HG03442 (cell line): ENCODE results near the gene PDCD10.

ENCODE experiments used
- ATAC-seq: cut with Tn5 transposase; IDR thresholded peaks from one replicate; pipeline ENCODE4 v1.9.1; 2021; ENCODE audit warnings: mild to moderate bottlenecking, moderate library complexity; ENCODE audit not compliant: unreplicated experiment

PDCD10 gene

GRCh38 chr3:167684388-167684993, 50.2 kb downstream of the PDCD10 start:
- ATAC-seq = peak; percentile 87

- ATAC-seq = no peak
Measured at GRCh38 chr3:167679526-167679925, 55.2 kb downstream of the PDCD10 start.

- no peak for ATAC-seq
Measured at GRCh38 chr3:167675848-167676247, 58.8 kb downstream of the PDCD10 start.

GRCh38 chr3:167673221-167673620, 61.5 kb downstream of the PDCD10 start:
- ATAC-seq = no peak

GRCh38 chr3:167671878-167672427, 62.7 kb downstream of the PDCD10 start:
- ATAC-seq = no peak

GRCh38 chr3:167669699-167670098, 65.0 kb downstream of the PDCD10 start:
- no peak for ATAC-seq

GRCh38 chr3:167668651-167669050, 66.0 kb downstream of the PDCD10 start:
- no peak for ATAC-seq

- ATAC-seq = no peak
Measured at GRCh38 chr3:167666563-167666962, 68.1 kb downstream of the PDCD10 start.

GRCh38 chr3:167662919-167663400, 71.7 kb downstream of the PDCD10 start:
- ATAC-seq = no peak

- no peak for ATAC-seq
Measured at GRCh38 chr3:167657684-167658225, 76.9 kb downstream of the PDCD10 start.

GRCh38 chr3:167656821-167657220, 77.9 kb downstream of the PDCD10 start:
- ATAC-seq = no peak

GRCh38 chr3:167653760-167654159, 80.9 kb downstream of the PDCD10 start, which contains the start of gene WDR49:
Gene WDR49 (minus strand): TSS chr3:167653942. CDS start chr3:167653425, 517 bp downstream.
- peak; percentile 50 for ATAC-seq

GRCh38 chr3:167653155-167653554, 81.5 kb downstream of the PDCD10 start:
- ATAC-seq = no peak

GRCh38 chr3:167651826-167652225, 82.9 kb downstream of the PDCD10 start:
- no peak for ATAC-seq

GRCh38 chr3:167650459-167650858, 84.2 kb downstream of the PDCD10 start:
- no peak for ATAC-seq

- ATAC-seq = no peak
Measured at GRCh38 chr3:167649746-167650145, 84.9 kb downstream of the PDCD10 start.

- ATAC-seq = no peak
Measured at GRCh38 chr3:167644611-167645010, 90.1 kb downstream of the PDCD10 start.
